OCI-LY1 (cell line): ENCODE data around the gene SKA1.

Experiments
- EZH2 ChIP-seq: fragments of 200-600 bp; sonication (generic), shearing (Covaris generic); IDR thresholded peaks from 2 replicates; pipeline ENCODE4 v1.8.0; 2017; ENCODE audit warnings: borderline replicate concordance, mixed run types, mild to moderate bottlenecking, antibody characterized with exemption, low read length, moderate library complexity, mixed read lengths
- TF ChIP-seq, protein P1 (sequence below): fragments of 200-600 bp; sonication (generic), shearing (Covaris generic); IDR thresholded peaks from 2 replicates; pipeline ENCODE4 v1.5.1; 2017; ENCODE audit warnings: mild to moderate bottlenecking, antibody characterized with exemption, low read length, moderate library complexity, mixed read lengths

GRCh38 chr18:50398099-50398498 lies 23.3 kb downstream of the SKA1 start:
- TF ChIP-seq, protein P1, sequence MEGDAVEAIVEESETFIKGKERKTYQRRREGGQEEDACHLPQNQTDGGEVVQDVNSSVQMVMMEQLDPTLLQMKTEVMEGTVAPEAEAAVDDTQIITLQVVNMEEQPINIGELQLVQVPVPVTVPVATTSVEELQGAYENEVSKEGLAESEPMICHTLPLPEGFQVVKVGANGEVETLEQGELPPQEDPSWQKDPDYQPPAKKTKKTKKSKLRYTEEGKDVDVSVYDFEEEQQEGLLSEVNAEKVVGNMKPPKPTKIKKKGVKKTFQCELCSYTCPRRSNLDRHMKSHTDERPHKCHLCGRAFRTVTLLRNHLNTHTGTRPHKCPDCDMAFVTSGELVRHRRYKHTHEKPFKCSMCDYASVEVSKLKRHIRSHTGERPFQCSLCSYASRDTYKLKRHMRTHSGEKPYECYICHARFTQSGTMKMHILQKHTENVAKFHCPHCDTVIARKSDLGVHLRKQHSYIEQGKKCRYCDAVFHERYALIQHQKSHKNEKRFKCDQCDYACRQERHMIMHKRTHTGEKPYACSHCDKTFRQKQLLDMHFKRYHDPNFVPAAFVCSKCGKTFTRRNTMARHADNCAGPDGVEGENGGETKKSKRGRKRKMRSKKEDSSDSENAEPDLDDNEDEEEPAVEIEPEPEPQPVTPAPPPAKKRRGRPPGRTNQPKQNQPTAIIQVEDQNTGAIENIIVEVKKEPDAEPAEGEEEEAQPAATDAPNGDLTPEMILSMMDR, result no peak
- no peak for TF ChIP-seq EZH2
